ENCODE data around the gene PCNX2.
A peak's percentile ranks its signal among the peaks of the same experiment; 100 is the strongest.
"Not testable (repeated sequence)": the region's sequence is repeated elsewhere in the genome, so short reads cannot be mapped to it uniquely, and the experiment has no call there.

Gene PCNX2

GRCh38 chr1:233132445-233132844 lies 163.1 kb downstream of the PCNX2 start:
- ChIA-PET POLR2A (interaction anchor here (0.7 kb wide), 1 partner anchor 40 kb away, joined by 10 read pairs; no protein-coding TSS in a partner anchor), CTCF (interaction anchor here (0.6 kb wide), 1 partner anchor 537 kb away, joined by 4 read pairs; no protein-coding TSS in a partner anchor)
- Histone ChIP-seq H3K36me3 (ENCODE audit: control insufficient read depth in 2 of 2, insufficient read depth in 1 of 2, low read length in 2 of 2) (peaks cover 20 to 54% of the 10 kb centered on the region in 2 experiments), H3K27ac (ENCODE audit: extremely low read depth, low read depth, low read length) (no peak overlapping the region), H3K9me3 (ENCODE audit: control insufficient read depth, insufficient read depth, low read depth, low read length) (no peaks in the 10 kb centered on the region), H3K4me1 (ENCODE audit: control insufficient read depth, insufficient read depth, low read length) (no peaks in the 10 kb centered on the region), H3K4me3 (ENCODE audit: low read depth, low read length) (no peak overlapping the region)
- no peak for TF ChIP-seq ZBTB7A (tag by site-specific recombination; IDR thresholded peaks at IDR 0.05; ENCODE audit: low read depth)
- no peak for TF ChIP-seq ZNF585B (tag by site-specific recombination; IDR thresholded peaks at IDR 0.05)

DNA sequence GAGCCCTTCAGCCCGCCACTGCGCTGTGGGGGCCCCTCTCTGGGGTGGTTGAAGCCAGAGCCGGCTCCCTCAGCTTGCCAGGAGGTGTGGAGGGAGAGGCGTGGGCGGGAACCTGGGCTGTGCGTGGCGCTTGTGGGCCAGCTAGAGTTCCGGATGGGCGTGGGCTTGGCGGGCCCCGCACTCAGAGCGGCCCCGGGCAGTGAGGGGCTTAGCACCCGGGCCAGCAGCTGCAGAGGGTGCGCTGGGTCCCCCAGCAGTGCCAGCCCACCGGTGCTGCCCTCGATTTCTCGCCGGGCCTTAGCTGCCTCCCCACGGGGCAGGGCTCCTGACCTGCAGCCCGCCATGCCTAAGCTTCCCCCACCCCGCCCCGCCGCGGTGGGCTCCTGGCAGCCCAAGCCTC lies 166.5 kb downstream of the PCNX2 start:
- H3K4me3 ChIP-seq (ENCODE audit: low read depth, low read length); H3K4me1 ChIP-seq (ENCODE audit: control insufficient read depth, insufficient read depth, low read length); H3K9me3 ChIP-seq (ENCODE audit: control insufficient read depth, insufficient read depth, low read depth, low read length); POLR2A ChIA-PET; CTCF ChIA-PET; H3K27ac ChIP-seq (ENCODE audit: extremely low read depth, low read depth, low read length): not testable (repeated sequence)
- peaks cover 20 to 45% of the 10 kb centered on the region in 2 experiments for H3K36me3 ChIP-seq (ENCODE audit: control insufficient read depth in 2 of 2, insufficient read depth in 1 of 2, low read length in 2 of 2)
- peak; percentile 88 for TF ChIP-seq ZNF202 (tag by site-specific recombination; IDR thresholded peaks at IDR 0.05; ENCODE audit: borderline replicate concordance)

DNA sequence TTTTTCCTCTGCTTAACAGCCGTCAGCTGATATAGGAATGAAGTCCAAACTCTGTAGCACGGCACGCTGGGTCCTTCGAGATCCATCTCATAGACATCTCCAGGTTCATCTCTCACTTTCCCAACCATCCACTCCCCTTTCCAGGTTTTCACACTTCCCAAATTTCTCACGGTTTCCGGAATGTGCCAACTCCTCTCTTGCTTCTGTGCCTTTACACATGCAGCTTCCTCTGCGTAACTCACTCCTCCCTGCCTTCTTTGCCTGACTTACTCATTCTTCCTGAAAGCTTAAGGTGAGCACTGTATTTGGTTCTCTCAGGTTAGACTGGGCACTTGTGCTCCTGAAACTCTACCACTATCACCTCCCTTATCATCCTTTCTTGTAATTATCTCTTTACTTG lies 168.4 kb downstream of the PCNX2 start:
- ChIA-PET POLR2A (no interaction called here), CTCF (interaction anchor here (1.0 to 1.1 kb wide), 2 partner anchors 9 to 14 kb away, joined by 3 read pairs; no protein-coding TSS in a partner anchor)
- peaks cover 10 to 29% of the 10 kb centered on the region in 2 experiments for H3K36me3 ChIP-seq (ENCODE audit: control insufficient read depth in 2 of 2, insufficient read depth in 1 of 2, low read length in 2 of 2)
- no peak overlapping the region for H3K4me3 ChIP-seq (ENCODE audit: low read depth, low read length)
- no peaks in the 10 kb centered on the region for H3K4me1 ChIP-seq (ENCODE audit: control insufficient read depth, insufficient read depth, low read length)
- TF ChIP-seq, protein P1, sequence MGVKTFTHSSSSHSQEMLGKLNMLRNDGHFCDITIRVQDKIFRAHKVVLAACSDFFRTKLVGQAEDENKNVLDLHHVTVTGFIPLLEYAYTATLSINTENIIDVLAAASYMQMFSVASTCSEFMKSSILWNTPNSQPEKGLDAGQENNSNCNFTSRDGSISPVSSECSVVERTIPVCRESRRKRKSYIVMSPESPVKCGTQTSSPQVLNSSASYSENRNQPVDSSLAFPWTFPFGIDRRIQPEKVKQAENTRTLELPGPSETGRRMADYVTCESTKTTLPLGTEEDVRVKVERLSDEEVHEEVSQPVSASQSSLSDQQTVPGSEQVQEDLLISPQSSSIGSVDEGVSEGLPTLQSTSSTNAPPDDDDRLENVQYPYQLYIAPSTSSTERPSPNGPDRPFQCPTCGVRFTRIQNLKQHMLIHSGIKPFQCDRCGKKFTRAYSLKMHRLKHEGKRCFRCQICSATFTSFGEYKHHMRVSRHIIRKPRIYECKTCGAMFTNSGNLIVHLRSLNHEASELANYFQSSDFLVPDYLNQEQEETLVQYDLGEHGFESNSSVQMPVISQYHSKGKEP (tag by site-specific recombination; IDR thresholded peaks at IDR 0.05), result no peak
- TF ChIP-seq TCF7L2 (IDR thresholded peaks at IDR 0.05; ENCODE audit: borderline replicate concordance, low read depth, low read length), result no peak
- TF ChIP-seq ZBTB8A (tag by site-specific recombination; IDR thresholded peaks at IDR 0.05), result no peak
- no peak for TF ChIP-seq ZSCAN30 (tag by site-specific recombination; IDR thresholded peaks at IDR 0.05)
- no peak for TF ChIP-seq REPIN1 (tag by site-specific recombination; IDR thresholded peaks at IDR 0.05; ENCODE audit: low read depth)
- no peak for TF ChIP-seq ZNF830 (tag by site-specific recombination; IDR thresholded peaks at IDR 0.05; ENCODE audit: low read depth)
- TF ChIP-seq ZNF530 (tag by site-specific recombination; IDR thresholded peaks at IDR 0.05; ENCODE audit: low read depth), result no peak
- no peak for TF ChIP-seq ZNF555 (tag by site-specific recombination; conservative IDR thresholded peaks at IDR 0.05)
- TF ChIP-seq, protein P2, sequence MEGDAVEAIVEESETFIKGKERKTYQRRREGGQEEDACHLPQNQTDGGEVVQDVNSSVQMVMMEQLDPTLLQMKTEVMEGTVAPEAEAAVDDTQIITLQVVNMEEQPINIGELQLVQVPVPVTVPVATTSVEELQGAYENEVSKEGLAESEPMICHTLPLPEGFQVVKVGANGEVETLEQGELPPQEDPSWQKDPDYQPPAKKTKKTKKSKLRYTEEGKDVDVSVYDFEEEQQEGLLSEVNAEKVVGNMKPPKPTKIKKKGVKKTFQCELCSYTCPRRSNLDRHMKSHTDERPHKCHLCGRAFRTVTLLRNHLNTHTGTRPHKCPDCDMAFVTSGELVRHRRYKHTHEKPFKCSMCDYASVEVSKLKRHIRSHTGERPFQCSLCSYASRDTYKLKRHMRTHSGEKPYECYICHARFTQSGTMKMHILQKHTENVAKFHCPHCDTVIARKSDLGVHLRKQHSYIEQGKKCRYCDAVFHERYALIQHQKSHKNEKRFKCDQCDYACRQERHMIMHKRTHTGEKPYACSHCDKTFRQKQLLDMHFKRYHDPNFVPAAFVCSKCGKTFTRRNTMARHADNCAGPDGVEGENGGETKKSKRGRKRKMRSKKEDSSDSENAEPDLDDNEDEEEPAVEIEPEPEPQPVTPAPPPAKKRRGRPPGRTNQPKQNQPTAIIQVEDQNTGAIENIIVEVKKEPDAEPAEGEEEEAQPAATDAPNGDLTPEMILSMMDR (tag by site-specific recombination; IDR thresholded peaks at IDR 0.05), result no peak
- no peak for TF ChIP-seq YY2 (tag by site-specific recombination; IDR thresholded peaks at IDR 0.05)
- TF ChIP-seq ZNF791 (tag by site-specific recombination; IDR thresholded peaks at IDR 0.05), result no peak
- TF ChIP-seq ZNF416 (tag by site-specific recombination; IDR thresholded peaks at IDR 0.05), result no peak
- no peak overlapping the region for H3K27ac ChIP-seq (ENCODE audit: extremely low read depth, low read depth, low read length)
- H3K9me3 ChIP-seq (ENCODE audit: control insufficient read depth, insufficient read depth, low read depth, low read length), result no peaks in the 10 kb centered on the region

DNA sequence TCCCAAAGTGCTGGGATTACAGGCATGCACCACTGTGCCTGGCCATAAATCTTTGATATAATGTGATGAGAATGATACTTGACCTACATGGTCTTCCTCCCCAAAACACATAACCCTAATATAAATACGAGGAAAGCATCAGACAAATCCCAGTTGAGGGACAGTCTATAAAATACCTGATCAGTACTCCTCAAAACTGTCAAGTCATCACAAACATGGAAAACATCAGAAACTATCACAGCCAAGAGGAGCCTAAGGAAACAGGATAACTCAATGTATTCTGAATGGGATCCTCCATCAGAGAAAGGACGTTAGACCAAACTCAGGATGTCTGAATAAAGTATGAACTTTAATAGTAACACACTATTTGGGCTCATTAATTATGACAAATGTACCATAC lies 172.7 kb downstream of the PCNX2 start:
- Histone ChIP-seq H3K4me1 (ENCODE audit: control insufficient read depth, insufficient read depth, low read length) (no peaks in the 10 kb centered on the region), H3K4me3 (ENCODE audit: low read depth, low read length) (no peak overlapping the region), H3K27ac (ENCODE audit: extremely low read depth, low read depth, low read length) (no peak overlapping the region), H3K36me3 (ENCODE audit: control insufficient read depth in 2 of 2, insufficient read depth in 1 of 2, low read length in 2 of 2) (peaks cover 7 to 14% of the 10 kb centered on the region in 2 experiments), H3K9me3 (ENCODE audit: control insufficient read depth, insufficient read depth, low read depth, low read length) (no peaks in the 10 kb centered on the region)
- ChIA-PET CTCF (no interaction called here), POLR2A (no interaction called here)
- no peak for TF ChIP-seq ZNF394 (tag by site-specific recombination; IDR thresholded peaks at IDR 0.05; ENCODE audit: borderline replicate concordance)
